Osteocyte (in vitro differentiated cells): ENCODE measurements around the gene HSDL2. TPM values are rescaled to one million over a fixed set of nuclear protein-coding genes. Genes with fewer than 3 reads are reported as not detected.

Experiments
- DNase-seq: peaks from one replicate; pipeline ENCODE4 v3.0.0; 2021; ENCODE audit warnings: mixed read lengths; ENCODE audit not compliant: unreplicated experiment; ENCODE audit errors: extremely low spot score
- H3K27ac Mint-ChIP-seq: one replicate; pipeline ENCODE4 v1.8.0; 2021; ENCODE audit warnings: mild to moderate bottlenecking, mixed read lengths; ENCODE audit not compliant: unreplicated experiment
- H3K27me3 Mint-ChIP-seq: one replicate; pipeline ENCODE4 v1.8.0; 2021; ENCODE audit warnings: mixed read lengths; ENCODE audit not compliant: unreplicated experiment
- H3K36me3 Mint-ChIP-seq: one replicate; pipeline ENCODE4 v1.8.0; 2021; ENCODE audit warnings: mixed read lengths; ENCODE audit not compliant: unreplicated experiment
- H3K4me1 Mint-ChIP-seq: one replicate; pipeline ENCODE4 v1.8.0; 2021; ENCODE audit warnings: mixed read lengths; ENCODE audit not compliant: unreplicated experiment
- H3K4me3 Mint-ChIP-seq: one replicate; pipeline ENCODE4 v1.8.0; 2021; ENCODE audit warnings: mild to moderate bottlenecking, moderate library complexity, mixed read lengths; ENCODE audit not compliant: unreplicated experiment
- H3K9me3 Mint-ChIP-seq: one replicate; pipeline ENCODE4 v1.8.0; 2021; ENCODE audit warnings: mixed read lengths; ENCODE audit not compliant: unreplicated experiment
- CTCF ChIP-seq: fragments of 200-600 bp; sonication (generic); IDR thresholded peaks from 2 replicates; pipeline ENCODE4 v1.5.0; 2021; ENCODE audit warnings: antibody characterized with exemption, mild to moderate bottlenecking, moderate library complexity
- total RNA-seq: library from RNA; stranded (reverse); gene quantifications from 2 replicates; pipeline ENCODE4 v1.2.1, GENCODE V29; 2021

HSDL2 gene
- total RNA-seq, 1 donor from 2014 or later: 19.0 TPM

- Mint-ChIP-seq H3K4me3 (peak overlapping the region; percentile 96), H3K36me3 (no peaks in the 10 kb centered on the region), H3K4me1 (peaks cover 54% of the 10 kb centered on the region), H3K27me3 (no peaks in the 10 kb centered on the region), H3K9me3 (no peaks in the 10 kb centered on the region), H3K27ac (peak overlapping the region; percentile 99)
- no peak for TF ChIP-seq CTCF
- peak; percentile 100 for DNase-seq
Observed at GRCh38 chr9:112379177-112380101, 469 bp upstream of the HSDL2 start.

GRCh38 chr9:112380825-112381221 lies 915 bp downstream of the HSDL2 start:
- Mint-ChIP-seq H3K4me3 (peak overlapping the region; percentile 96), H3K36me3 (no peaks in the 10 kb centered on the region), H3K27me3 (no peaks in the 10 kb centered on the region), H3K9me3 (no peaks in the 10 kb centered on the region), H3K4me1 (peaks cover 59% of the 10 kb centered on the region), H3K27ac (peak overlapping the region; percentile 92)
- no peak for TF ChIP-seq CTCF
- no peak for DNase-seq

GRCh38 chr9:112382066-112382465 lies 2.2 kb downstream of the HSDL2 start:
- no peak overlapping the region for H3K4me3 Mint-ChIP-seq
- H3K36me3 Mint-ChIP-seq: peaks cover 3% of the 10 kb centered on the region
- DNase-seq: peak; percentile 19
- TF ChIP-seq CTCF: no peak
- H3K27ac Mint-ChIP-seq: no peak overlapping the region
- H3K4me1 Mint-ChIP-seq: peaks cover 59% of the 10 kb centered on the region
- no peaks in the 10 kb centered on the region for H3K27me3 Mint-ChIP-seq
- H3K9me3 Mint-ChIP-seq: no peaks in the 10 kb centered on the region

GRCh38 chr9:112382501-112383364 lies 2.8 kb downstream of the HSDL2 start:
- TF ChIP-seq CTCF: no peak
- H3K27me3 Mint-ChIP-seq: no peaks in the 10 kb centered on the region
- peak; percentile 15 for DNase-seq
- no peak overlapping the region for H3K4me3 Mint-ChIP-seq
- peak overlapping the region; percentile 12 for H3K27ac Mint-ChIP-seq
- H3K4me1 Mint-ChIP-seq: peaks cover 56% of the 10 kb centered on the region
- peaks cover 6% of the 10 kb centered on the region for H3K36me3 Mint-ChIP-seq
- H3K9me3 Mint-ChIP-seq: no peaks in the 10 kb centered on the region

- no peak overlapping the region for H3K4me3 Mint-ChIP-seq
- no peak for TF ChIP-seq CTCF
- H3K27ac Mint-ChIP-seq: no peak overlapping the region
- no peaks in the 10 kb centered on the region for H3K27me3 Mint-ChIP-seq
- H3K4me1 Mint-ChIP-seq: peaks cover 41% of the 10 kb centered on the region
- H3K9me3 Mint-ChIP-seq: no peaks in the 10 kb centered on the region
- peaks cover 8% of the 10 kb centered on the region for H3K36me3 Mint-ChIP-seq
- DNase-seq: no peak
Observed at GRCh38 chr9:112384219-112384618, 4.3 kb downstream of the HSDL2 start.
